GM12874 (cell line): ENCODE data around the gene UBXN2A.

Experiments
- TF ChIP-seq, protein P1 (sequence below): IDR thresholded peaks from 2 replicates; pipeline ENCODE4 v1.5.1; 2011; ENCODE audit warnings: low read depth, mild to moderate bottlenecking, control low read depth, low read length, moderate library complexity; ENCODE audit not compliant: insufficient read depth

The UBXN2A gene

GRCh38 chr2:24026233-24026632 lies 86.0 kb downstream of the UBXN2A start:
- TF ChIP-seq, protein P1, sequence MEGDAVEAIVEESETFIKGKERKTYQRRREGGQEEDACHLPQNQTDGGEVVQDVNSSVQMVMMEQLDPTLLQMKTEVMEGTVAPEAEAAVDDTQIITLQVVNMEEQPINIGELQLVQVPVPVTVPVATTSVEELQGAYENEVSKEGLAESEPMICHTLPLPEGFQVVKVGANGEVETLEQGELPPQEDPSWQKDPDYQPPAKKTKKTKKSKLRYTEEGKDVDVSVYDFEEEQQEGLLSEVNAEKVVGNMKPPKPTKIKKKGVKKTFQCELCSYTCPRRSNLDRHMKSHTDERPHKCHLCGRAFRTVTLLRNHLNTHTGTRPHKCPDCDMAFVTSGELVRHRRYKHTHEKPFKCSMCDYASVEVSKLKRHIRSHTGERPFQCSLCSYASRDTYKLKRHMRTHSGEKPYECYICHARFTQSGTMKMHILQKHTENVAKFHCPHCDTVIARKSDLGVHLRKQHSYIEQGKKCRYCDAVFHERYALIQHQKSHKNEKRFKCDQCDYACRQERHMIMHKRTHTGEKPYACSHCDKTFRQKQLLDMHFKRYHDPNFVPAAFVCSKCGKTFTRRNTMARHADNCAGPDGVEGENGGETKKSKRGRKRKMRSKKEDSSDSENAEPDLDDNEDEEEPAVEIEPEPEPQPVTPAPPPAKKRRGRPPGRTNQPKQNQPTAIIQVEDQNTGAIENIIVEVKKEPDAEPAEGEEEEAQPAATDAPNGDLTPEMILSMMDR = no peak

- TF ChIP-seq, protein P1 = no peak
These were observed 98.7 kb downstream of the UBXN2A start for GRCh38 chr2:24038786-24039499.

DNA sequence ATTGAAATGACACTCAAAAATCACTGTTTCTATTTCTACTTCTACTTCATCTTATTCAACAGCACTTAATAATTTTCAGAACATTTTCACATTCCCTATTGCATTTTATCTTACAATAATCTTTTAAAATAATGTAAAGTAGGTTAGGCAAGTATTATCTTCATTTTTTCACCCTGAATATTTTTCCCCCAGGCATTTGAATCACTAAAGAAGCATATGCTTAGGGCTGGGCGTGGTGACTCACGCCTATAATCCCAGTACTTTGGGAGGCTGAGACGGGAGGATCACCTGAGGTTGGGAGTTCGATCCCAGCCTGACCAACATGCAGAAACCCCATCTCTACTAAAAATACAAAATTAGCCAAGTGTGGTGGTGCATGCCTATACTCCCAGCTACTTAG lies 100.2 kb downstream of the UBXN2A start:
- TF ChIP-seq, protein P1 = no peak

GRCh38 chr2:24045511-24046508 lies 105.5 kb downstream of the UBXN2A start:
- TF ChIP-seq, protein P1 = no peak

DNA sequence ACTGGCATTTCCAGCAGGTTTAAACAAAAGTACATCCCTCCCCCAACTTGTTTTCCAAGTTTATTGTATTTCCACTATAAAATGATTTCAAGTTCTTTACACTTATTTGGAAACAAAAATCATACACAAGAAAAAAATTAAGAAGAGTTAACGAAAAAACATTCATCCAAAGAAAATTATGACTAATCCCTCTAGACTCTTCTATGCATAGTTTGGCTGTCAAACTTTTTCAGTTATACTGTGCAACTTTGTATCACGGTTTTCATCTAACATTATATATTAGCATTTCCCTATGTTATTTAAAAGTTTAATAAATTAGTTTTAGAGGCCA lies 106.3 kb downstream of the UBXN2A start:
- TF ChIP-seq, protein P1 = no peak

DNA sequence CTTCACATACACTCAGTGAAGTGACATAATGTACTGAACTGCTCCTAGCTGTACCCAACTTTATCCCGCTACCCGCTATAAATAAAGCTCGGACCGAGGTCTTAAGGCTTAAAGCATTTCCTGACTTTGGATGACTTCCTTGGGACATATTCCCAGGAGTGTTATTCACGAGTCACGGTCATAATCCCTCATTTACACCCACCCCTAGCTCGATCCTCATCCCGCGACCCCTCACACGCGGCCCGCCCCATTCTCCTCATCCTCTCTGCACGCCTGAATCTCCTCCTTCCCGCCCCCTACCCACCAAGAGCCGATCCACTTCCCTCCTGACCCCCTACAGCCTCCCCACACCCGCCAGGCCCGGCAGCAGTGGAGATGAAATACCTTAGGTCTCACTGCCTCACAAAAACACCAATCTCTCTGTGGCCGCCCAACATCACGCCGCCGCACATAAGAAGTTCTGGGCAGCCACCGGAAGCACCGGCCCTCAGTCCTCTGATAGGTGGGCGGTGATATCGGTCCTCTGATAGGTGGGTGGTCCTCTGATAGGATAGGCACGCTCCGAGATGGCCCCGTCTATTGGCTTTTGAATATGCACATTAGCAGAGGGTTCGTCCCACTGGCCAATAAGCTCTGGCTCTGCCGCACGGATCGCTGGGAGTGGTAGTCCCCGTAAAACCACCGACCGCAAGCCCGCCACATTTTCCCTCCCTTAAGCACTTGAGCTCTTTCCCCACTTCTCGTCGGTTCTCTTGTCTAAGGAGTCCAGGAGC lies 106.9 kb downstream of the UBXN2A start, which contains the start of gene WDCP:
TSS of gene WDCP (minus strand) at position 462 of the 773 bp plus-strand sequence. CDS start 7,897 bp downstream, outside the sequence.
- TF ChIP-seq, protein P1 = no peak

DNA sequence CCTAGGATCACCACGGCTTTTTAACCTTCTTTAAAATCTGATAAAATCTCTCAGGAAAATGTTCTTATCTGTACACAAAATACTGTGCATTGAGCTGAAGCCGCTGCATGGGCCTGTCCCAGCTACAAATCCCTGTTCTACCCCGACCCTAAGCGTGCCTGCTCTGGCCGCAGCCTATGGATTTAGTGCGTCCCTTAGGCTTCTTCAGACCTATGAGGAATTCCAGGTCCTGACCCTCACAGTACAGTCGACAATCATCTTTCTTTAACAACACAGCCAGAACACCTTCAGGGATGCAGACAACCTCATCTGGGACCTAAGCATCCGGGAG lies 107.4 kb downstream of the UBXN2A start:
- TF ChIP-seq, protein P1 = no peak
